ENCODE data around the gene SYT1. TPM values are rescaled to one million over a fixed set of nuclear protein-coding genes. Genes with fewer than 3 reads are reported as not detected.

Gene SYT1
- total RNA-seq, 2 experiments from 2014 or later, result not detected

- no peaks in the 10 kb centered on the region for H3K36me3 Mint-ChIP-seq
- ATAC-seq (ENCODE audit: low read depth) (no peak), DNase-seq (no peak)
- H3K4me3 Mint-ChIP-seq, result no peak overlapping the region
- no peaks in the 10 kb centered on the region for H3K4me1 Mint-ChIP-seq
- H3K9me3 Mint-ChIP-seq, result peaks cover 1% of the 10 kb centered on the region
- POLR2A ChIA-PET, result no interaction called here
- no peak overlapping the region for H3K27ac Mint-ChIP-seq
- no peaks in the 10 kb centered on the region for H3K27me3 Mint-ChIP-seq
Measured at GRCh38 chr12:79455286-79455685, 590.7 kb downstream of the SYT1 start.

GRCh38 chr12:79482323-79482722 lies 617.7 kb downstream of the SYT1 start:
- H3K9me3 Mint-ChIP-seq, result no peaks in the 10 kb centered on the region
- H3K4me1 Mint-ChIP-seq, result no peaks in the 10 kb centered on the region
- H3K4me3 Mint-ChIP-seq, result no peak overlapping the region
- H3K27me3 Mint-ChIP-seq, result no peaks in the 10 kb centered on the region
- ATAC-seq (ENCODE audit: low read depth) (no peak), DNase-seq (no peak)
- POLR2A ChIA-PET, result no interaction called here
- H3K36me3 Mint-ChIP-seq, result no peaks in the 10 kb centered on the region
- H3K27ac Mint-ChIP-seq, result no peak overlapping the region

- no peak for DNase-seq
- Mint-ChIP-seq H3K4me1 (no peaks in the 10 kb centered on the region), H3K9me3 (no peaks in the 10 kb centered on the region), H3K27ac (no peak overlapping the region), H3K4me3 (no peak overlapping the region), H3K27me3 (no peaks in the 10 kb centered on the region), H3K36me3 (no peaks in the 10 kb centered on the region)
- no peak for ATAC-seq (ENCODE audit: low read depth)
- POLR2A ChIA-PET, result no interaction called here
Measured at GRCh38 chr12:79482921-79483320, 618.3 kb downstream of the SYT1 start.

GRCh38 chr12:79486154-79486553 lies 621.6 kb downstream of the SYT1 start:
- Mint-ChIP-seq H3K27me3 (no peaks in the 10 kb centered on the region), H3K4me3 (no peak overlapping the region), H3K36me3 (no peaks in the 10 kb centered on the region), H3K27ac (no peak overlapping the region), H3K9me3 (no peaks in the 10 kb centered on the region), H3K4me1 (no peaks in the 10 kb centered on the region)
- POLR2A ChIA-PET, result no interaction called here
- ATAC-seq (ENCODE audit: low read depth), result no peak
- no peak for DNase-seq

- POLR2A ChIA-PET, result no interaction called here
- no peaks in the 10 kb centered on the region for H3K4me1 Mint-ChIP-seq
- ATAC-seq (ENCODE audit: low read depth) (no peak), DNase-seq (no peak)
- H3K27me3 Mint-ChIP-seq, result peaks cover 2% of the 10 kb centered on the region
- H3K36me3 Mint-ChIP-seq, result no peaks in the 10 kb centered on the region
- no peak overlapping the region for H3K4me3 Mint-ChIP-seq
- no peaks in the 10 kb centered on the region for H3K9me3 Mint-ChIP-seq
- no peak overlapping the region for H3K27ac Mint-ChIP-seq
Measured at GRCh38 chr12:79487386-79488110, 623.0 kb downstream of the SYT1 start.

Small RNAs within 50 kb of the gene (microRNA-seq; reads per million reads assigned to microRNA genes)
- not detected for gene MIR1252

Data from activated naive CD8-positive, alpha-beta T cell treated with anti-CD3 and anti-CD28 coated beads, Interleukin-2, amount 10 ng/mL, durations not matched to agents 7 days and 5 days (primary cell).